Measurements from ENCODE around the gene NEDD4L.

- TF ChIP-seq JUND (IDR thresholded peaks at IDR 0.05) (no peak), YY1 (IDR thresholded peaks at IDR 0.05) (no peak), CTCF (IDR thresholded peaks at IDR 0.05; ENCODE audit: low read depth, low read length, missing input control) (no peak), RAD21 (IDR thresholded peaks at IDR 0.05) (no peak), HNF4A (conservative IDR thresholded peaks at IDR 0.05) (no peak), TAF1 (conservative IDR thresholded peaks at IDR 0.05) (no peak)
These were observed 248.6 kb downstream of the NEDD4L start for GRCh38 chr18:58292638-58293037.

All from liver (tissue), 3 donors.